GM21723 (cell line): ENCODE measurements around the gene AGAP1.

ENCODE experiments used
- ATAC-seq: cut with Tn5 transposase; IDR thresholded peaks from one replicate; pipeline ENCODE4 v1.9.1; 2021; ENCODE audit warnings: mild to moderate bottlenecking, moderate library complexity; ENCODE audit not compliant: unreplicated experiment

Gene AGAP1

GRCh38 chr2:235566415-235566814 is 72.6 kb downstream of the AGAP1 start:
- ATAC-seq = no peak

- ATAC-seq = no peak
These were observed 73.2 kb downstream of the AGAP1 start for GRCh38 chr2:235566931-235567495.

GRCh38 chr2:235567842-235568241 is 74.0 kb downstream of the AGAP1 start:
- ATAC-seq = no peak

GRCh38 chr2:235568431-235568830 is 74.6 kb downstream of the AGAP1 start:
- ATAC-seq = no peak

GRCh38 chr2:235569837-235570236 is 76.0 kb downstream of the AGAP1 start:
- no peak for ATAC-seq

- no peak for ATAC-seq
These were observed 76.4 kb downstream of the AGAP1 start for GRCh38 chr2:235570256-235570655.

GRCh38 chr2:235570966-235571692 is 77.3 kb downstream of the AGAP1 start:
- ATAC-seq = no peak

GRCh38 chr2:235572592-235572991 is 78.7 kb downstream of the AGAP1 start:
- no peak for ATAC-seq

- no peak for ATAC-seq
These were observed 79.7 kb downstream of the AGAP1 start for GRCh38 chr2:235573331-235574221.

GRCh38 chr2:235575431-235575830 is 81.6 kb downstream of the AGAP1 start:
- no peak for ATAC-seq

GRCh38 chr2:235575904-235576303 is 82.1 kb downstream of the AGAP1 start:
- ATAC-seq = no peak

- no peak for ATAC-seq
These were observed 82.6 kb downstream of the AGAP1 start for GRCh38 chr2:235576337-235576910.

- no peak for ATAC-seq
These were observed 83.8 kb downstream of the AGAP1 start for GRCh38 chr2:235577404-235578330.

GRCh38 chr2:235579128-235579527 is 85.3 kb downstream of the AGAP1 start:
- no peak for ATAC-seq

GRCh38 chr2:235580426-235581157 is 86.7 kb downstream of the AGAP1 start:
- no peak for ATAC-seq

GRCh38 chr2:235582081-235582686 is 88.3 kb downstream of the AGAP1 start:
- no peak for ATAC-seq

- no peak for ATAC-seq
These were observed 88.9 kb downstream of the AGAP1 start for GRCh38 chr2:235582729-235583128.

- ATAC-seq = no peak
These were observed 89.3 kb downstream of the AGAP1 start for GRCh38 chr2:235583144-235583543.

GRCh38 chr2:235583925-235584637 is 90.2 kb downstream of the AGAP1 start:
- ATAC-seq = no peak
